GM19193 (cell line): ENCODE results near the gene CHTF18.
A peak's percentile ranks its signal among the peaks of the same experiment; 100 is the strongest.

ENCODE experiments used
- POLR2A ChIP-seq: IDR thresholded peaks from 4 replicates; pipeline ENCODE4 v1.6.1; 2011; ENCODE audit not compliant: insufficient read depth, insufficient read length; ENCODE audit errors: extremely low read depth

The CHTF18 gene

GRCh38 chr16:802914-803753, 14.7 kb downstream of the CHTF18 start:
- no peak for TF ChIP-seq POLR2A

- no peak for TF ChIP-seq POLR2A
Measured at GRCh38 chr16:803754-804080, 15.3 kb downstream of the CHTF18 start.

DNA sequence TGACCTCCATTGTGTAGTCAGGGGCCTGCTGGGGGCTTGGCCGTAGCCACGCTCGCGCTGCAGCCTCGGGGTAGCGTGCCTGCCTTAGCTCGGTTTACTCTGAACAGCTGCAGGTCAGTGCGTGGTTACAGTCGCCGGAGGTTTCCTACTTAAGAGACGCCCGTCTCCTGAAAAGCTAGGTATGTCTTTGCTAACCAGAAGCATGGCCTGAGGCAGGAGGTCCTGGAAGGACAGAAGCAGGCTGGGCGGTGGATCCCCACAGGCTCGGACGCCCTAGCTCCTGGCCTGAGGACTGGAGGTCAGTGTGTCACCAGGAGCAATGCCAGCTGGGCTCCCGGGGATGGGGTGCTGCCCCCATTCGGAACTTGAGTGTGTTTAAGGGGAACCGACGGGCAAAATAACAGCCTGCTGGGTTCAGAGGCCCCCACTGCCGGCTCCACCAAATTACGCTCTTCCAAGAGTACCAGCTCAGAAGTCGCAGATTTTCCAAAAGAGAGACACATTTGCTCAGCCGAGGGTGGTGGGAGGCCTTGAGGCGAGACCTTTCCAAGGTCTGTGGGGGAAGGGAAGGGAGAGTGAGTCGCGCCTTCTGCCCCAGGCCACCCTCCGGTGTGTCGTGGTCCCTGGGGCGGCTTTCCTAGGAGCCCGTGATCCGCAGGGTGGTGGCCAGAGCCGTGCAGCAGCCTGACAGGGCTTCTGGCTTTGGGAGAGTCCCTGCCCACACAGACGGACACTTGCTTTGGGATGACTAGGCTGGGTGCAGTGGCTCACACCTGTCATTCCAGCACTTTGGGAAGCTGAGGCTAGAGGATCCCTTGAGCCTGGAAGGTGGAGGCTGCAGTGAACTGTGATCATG, 16.0 kb downstream of the CHTF18 start:
- TF ChIP-seq POLR2A = no peak

GRCh38 chr16:805474-805873, 17.1 kb downstream of the CHTF18 start:
- no peak for TF ChIP-seq POLR2A

DNA sequence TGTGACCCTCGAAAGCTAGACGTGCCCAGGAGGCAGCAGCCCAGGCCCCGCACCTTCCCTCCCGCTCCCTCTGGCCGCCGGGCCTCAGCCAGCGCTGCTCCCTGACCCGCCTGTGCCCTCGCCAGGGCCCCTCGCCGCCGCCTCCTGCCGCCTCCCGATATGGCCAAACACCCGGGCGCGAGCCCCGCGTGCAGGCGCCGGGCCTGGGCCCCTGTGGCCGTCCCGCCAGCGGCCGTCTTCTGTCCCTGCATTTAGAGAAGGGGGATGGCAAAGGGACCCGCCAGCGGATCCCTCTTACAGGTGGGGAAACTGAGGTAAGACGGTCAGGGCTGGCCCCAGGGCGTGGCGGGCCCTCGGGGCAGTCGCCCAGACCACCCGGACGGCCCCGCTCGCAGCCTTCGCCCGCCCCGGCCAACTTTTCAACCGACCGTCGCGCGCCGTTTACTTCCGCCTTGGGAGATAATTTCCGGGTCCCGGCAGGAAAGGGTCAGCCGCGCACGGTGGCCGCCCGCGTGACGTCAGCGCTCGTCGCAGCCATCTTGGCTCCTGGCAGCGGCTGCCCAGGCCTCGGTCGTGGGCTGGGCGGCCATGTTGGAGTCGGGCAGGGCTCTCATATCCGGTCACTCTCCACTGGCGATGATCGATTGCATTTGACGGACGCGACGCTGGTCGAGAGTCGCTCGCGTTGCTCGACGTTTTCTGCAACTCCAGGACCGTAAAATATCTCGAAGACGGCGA, 19.1 kb downstream of the CHTF18 start:
- peak; percentile 88 for TF ChIP-seq POLR2A

DNA sequence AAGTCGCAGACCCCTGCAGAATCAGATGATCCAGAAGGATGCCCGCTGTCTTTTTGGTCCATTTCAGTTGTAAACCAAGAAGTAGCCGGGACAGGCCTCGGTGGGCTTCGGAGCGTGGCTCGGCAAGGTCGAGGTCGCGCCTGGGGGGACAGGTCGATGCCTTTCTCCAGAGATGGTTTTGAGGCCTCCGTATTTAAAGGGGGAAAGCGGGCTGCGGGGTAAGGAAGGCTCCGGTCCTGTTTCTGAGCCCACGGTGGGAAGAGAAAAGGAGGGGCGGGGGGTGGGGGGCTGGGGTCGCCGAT, 19.6 kb downstream of the CHTF18 start:
- TF ChIP-seq POLR2A = no peak

GRCh38 chr16:813204-813915, 24.9 kb downstream of the CHTF18 start:
- TF ChIP-seq POLR2A = no peak

- no peak for TF ChIP-seq POLR2A
Measured at GRCh38 chr16:813916-814412, 25.5 kb downstream of the CHTF18 start.

GRCh38 chr16:814974-815373, 26.6 kb downstream of the CHTF18 start:
- TF ChIP-seq POLR2A = no peak

DNA sequence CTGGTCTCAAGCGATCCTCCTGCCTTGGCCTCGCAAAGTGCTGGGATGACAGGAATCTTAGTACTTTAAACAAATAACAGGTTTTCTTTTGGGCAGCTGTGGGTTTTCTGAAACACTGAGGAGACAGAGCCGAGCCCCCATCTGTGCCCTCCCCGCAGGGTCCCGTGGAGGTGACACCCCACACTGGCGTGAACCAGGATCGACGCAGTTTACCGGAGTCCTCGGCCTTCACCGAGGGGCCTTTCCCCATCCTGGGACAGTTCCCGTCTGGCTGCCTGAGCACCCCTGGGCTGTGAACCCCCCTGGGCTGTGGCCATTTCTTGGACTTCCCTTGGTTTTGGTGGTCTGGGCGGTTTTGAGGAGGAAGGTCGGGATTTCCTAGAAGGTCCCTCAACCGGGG, 27.4 kb downstream of the CHTF18 start:
- no peak for TF ChIP-seq POLR2A

DNA sequence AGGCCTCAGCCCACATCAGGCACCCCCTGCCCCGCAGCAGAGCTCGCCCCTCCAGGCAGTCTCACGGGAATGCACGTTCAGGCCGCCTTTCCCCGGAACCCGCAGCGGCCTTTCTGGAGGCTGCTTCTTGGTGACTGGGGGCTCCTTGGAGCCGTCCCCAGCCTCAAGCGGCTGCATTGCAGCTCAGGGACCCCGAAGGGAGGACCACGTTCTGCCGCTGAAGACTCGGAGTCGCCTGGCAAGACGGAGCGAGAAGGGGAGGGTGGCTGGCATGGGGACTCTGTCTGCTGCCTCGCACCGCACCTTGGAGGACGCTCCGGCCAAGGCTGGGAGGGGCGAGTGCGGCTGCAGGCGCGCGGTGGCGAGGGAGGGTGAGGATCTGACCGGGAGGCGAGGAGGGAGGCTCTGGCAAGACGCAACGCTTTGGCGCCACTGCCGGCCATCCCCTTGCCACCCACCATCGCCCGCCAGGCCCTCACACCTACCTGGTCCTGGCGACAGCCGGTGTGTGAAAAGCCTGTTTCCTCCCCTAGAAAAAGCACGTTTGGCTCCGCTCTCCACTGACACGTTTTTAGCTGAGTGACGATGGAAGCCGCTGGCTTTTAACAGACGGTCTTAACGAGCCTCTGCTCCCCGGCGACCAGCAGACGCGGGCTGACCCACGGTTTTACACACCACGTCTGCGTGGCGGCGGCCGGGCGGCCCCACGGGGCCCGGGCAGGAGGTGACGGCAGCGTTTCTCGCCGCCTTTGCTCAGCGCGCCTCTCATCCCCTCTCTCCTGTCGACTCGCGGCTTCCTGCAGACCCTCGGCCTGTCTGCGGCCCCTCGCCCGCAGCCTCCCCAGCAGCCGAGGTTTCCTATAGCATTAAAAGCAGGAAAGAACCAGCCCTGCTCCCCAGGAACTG, 28.8 kb downstream of the CHTF18 start:
- no peak for TF ChIP-seq POLR2A

DNA sequence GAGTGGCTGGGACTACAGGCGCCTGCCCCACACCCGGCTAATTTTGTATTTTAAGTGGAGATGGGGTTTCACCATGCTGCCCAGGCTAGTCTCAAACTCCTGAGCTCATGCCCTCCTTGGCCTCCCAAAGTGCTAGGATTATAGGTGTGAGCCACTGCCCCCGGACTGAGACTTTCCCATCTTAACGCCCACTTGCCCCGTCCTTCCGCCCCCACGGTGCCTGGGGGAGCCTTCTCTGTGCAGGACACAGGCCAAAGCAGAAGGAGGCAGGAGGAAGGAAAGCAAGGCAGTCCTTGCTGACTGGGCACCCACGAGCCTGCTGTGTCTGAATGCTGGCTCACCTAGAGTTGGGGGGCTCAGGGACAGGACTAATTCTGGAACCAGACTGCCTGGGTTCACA, 29.7 kb downstream of the CHTF18 start:
- TF ChIP-seq POLR2A = no peak

GRCh38 chr16:818592-818991, 30.2 kb downstream of the CHTF18 start:
- TF ChIP-seq POLR2A = no peak

- TF ChIP-seq POLR2A = no peak
Measured at GRCh38 chr16:819336-820043, 31.1 kb downstream of the CHTF18 start.

DNA sequence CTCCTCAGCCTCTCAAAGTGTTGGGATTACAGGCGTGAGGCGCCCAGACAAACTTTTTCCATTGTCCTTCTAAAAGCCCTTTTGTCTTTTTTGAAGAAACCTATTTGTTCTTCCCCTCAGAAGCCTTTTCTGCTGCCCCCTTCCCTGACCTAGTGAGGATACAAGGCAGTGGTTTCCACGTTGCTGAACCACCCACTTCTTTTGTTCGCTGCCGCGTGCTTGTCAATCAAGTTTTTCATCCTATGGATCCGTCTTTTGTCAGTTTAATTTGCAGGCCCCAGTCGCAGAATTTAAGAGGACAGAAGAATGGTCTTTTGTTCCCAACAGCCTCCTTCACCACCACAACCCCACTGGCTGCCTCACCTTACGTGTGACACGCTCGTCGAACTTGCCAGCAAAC, 32.3 kb downstream of the CHTF18 start:
- no peak for TF ChIP-seq POLR2A
